OCI-LY1 (cell line): ENCODE data around the gene PLEKHF1.
A peak's percentile ranks its signal among the peaks of the same experiment; 100 is the strongest.

Source experiments
- H2AFZ ChIP-seq: fragments of 200-600 bp; sonication (generic), shearing (Covaris generic); 2 replicates; pipeline ENCODE4 v1.6.0; 2014; ENCODE audit warnings: antibody characterized with exemption, mild to moderate bottlenecking, low read length
- H3F3A ChIP-seq: fragments of 200-600 bp; sonication (generic), shearing (Covaris generic); 2 replicates; pipeline ENCODE4 v1.6.0; 2014; ENCODE audit warnings: mild to moderate bottlenecking, antibody characterized with exemption, low read length, moderate library complexity; ENCODE audit not compliant: insufficient read depth
- H3K27ac ChIP-seq: fragments of 200-600 bp; sonication (generic); 2 replicates; pipeline ENCODE4 v1.5.1; 2014; ENCODE audit warnings: low read length, mixed run types, mild to moderate bottlenecking, low read depth; ENCODE audit not compliant: poor library complexity, severe bottlenecking
- H3K27me3 ChIP-seq: fragments of 200-600 bp; sonication (generic); 2 replicates; pipeline ENCODE4 v1.6.0; 2014; ENCODE audit warnings: antibody characterized with exemption, mild to moderate bottlenecking, low read length, moderate library complexity; ENCODE audit not compliant: insufficient read depth
- H3K36me3 ChIP-seq: fragments of 200-600 bp; sonication (generic); 2 replicates; pipeline ENCODE4 v1.6.1; 2014; ENCODE audit warnings: mild to moderate bottlenecking, antibody characterized with exemption, low read length, moderate library complexity, mixed read lengths; ENCODE audit not compliant: insufficient read depth
- H3K4me1 ChIP-seq: fragments of 200-600 bp; sonication (generic); 2 replicates; pipeline ENCODE4 v1.5.1; 2014; ENCODE audit warnings: mild to moderate bottlenecking, low read length, moderate library complexity; ENCODE audit not compliant: insufficient read depth, severe bottlenecking
- H3K4me2 ChIP-seq: fragments of 200-600 bp; sonication (generic), shearing (Covaris generic); 2 replicates; pipeline ENCODE4 v1.6.1; 2014; ENCODE audit warnings: low read length
- H3K4me3 ChIP-seq: fragments of 200-600 bp; sonication (generic); 2 replicates; pipeline ENCODE4 v1.5.1; 2014; ENCODE audit warnings: low read length, low read depth, mild to moderate bottlenecking, mixed read lengths; ENCODE audit not compliant: poor library complexity, severe bottlenecking
- H3K79me2 ChIP-seq: fragments of 200-600 bp; shearing (Covaris generic); 2 replicates; pipeline ENCODE4 v1.6.1; 2016; ENCODE audit warnings: mixed run types, low read length, mixed read lengths; ENCODE audit not compliant: insufficient read depth
- H3K9ac ChIP-seq: fragments of 200-600 bp; sonication (generic), shearing (Covaris generic); 2 replicates; pipeline ENCODE4 v1.6.1; 2014; ENCODE audit warnings: mild to moderate bottlenecking, low read length, mixed read lengths
- H3K9me2 ChIP-seq: fragments of 200-600 bp; sonication (generic), shearing (Covaris generic); 2 replicates; pipeline ENCODE4 v1.6.1; 2014; ENCODE audit warnings: low read depth, mild to moderate bottlenecking, low read length, mixed read lengths
- H3K9me3 ChIP-seq: fragments of 200-600 bp; shearing (Covaris generic); 2 replicates; pipeline ENCODE4 v1.6.1; 2014; ENCODE audit warnings: low read length, mixed read lengths
- H4K20me1 ChIP-seq: fragments of 200-600 bp; sonication (generic), shearing (Covaris generic); 2 replicates; pipeline ENCODE4 v1.6.0; 2016; ENCODE audit warnings: mild to moderate bottlenecking, low read length; ENCODE audit not compliant: insufficient read depth
- EZH2 ChIP-seq: fragments of 200-600 bp; sonication (generic), shearing (Covaris generic); IDR thresholded peaks from 2 replicates; pipeline ENCODE4 v1.8.0; 2017; ENCODE audit warnings: borderline replicate concordance, mixed run types, mild to moderate bottlenecking, antibody characterized with exemption, low read length, moderate library complexity, mixed read lengths
- TF ChIP-seq, protein P1 (sequence below): fragments of 200-600 bp; sonication (generic), shearing (Covaris generic); IDR thresholded peaks from 2 replicates; pipeline ENCODE4 v1.5.1; 2017; ENCODE audit warnings: mild to moderate bottlenecking, antibody characterized with exemption, low read length, moderate library complexity, mixed read lengths

The PLEKHF1 gene

DNA sequence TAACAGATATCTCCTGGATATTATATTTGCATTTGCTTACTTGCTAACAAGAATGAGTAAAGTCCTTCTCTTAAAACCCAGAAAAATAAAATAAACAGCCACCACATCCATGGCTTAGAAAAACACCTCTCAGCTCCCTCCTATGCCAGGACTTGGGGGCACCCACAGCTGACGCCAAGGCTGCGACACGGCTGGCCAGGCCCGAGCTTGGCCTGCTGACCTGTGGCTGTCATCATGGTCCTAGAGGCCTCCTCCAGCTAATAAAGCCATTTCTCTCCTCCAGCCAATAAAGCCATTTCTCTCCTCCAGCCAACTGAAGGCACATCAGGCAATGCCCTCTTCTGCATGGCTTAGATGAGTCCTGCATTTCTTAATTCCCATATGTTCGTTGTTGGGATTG, 28.9 kb downstream of the PLEKHF1 start:
- Histone ChIP-seq H3K9ac (no peak overlapping the region), H3F3A (no peaks in the 10 kb centered on the region), H2AFZ (no peak overlapping the region), H3K4me3 (no peak overlapping the region), H3K27me3 (no peaks in the 10 kb centered on the region), H4K20me1 (no peaks in the 10 kb centered on the region), H3K4me2 (no peak overlapping the region), H3K27ac (no peak overlapping the region), H3K9me3 (no peaks in the 10 kb centered on the region), H3K36me3 (no peaks in the 10 kb centered on the region), H3K4me1 (peaks cover 5% of the 10 kb centered on the region), H3K79me2 (no peaks in the 10 kb centered on the region), H3K9me2 (no peaks in the 10 kb centered on the region)
- TF ChIP-seq, protein P1, sequence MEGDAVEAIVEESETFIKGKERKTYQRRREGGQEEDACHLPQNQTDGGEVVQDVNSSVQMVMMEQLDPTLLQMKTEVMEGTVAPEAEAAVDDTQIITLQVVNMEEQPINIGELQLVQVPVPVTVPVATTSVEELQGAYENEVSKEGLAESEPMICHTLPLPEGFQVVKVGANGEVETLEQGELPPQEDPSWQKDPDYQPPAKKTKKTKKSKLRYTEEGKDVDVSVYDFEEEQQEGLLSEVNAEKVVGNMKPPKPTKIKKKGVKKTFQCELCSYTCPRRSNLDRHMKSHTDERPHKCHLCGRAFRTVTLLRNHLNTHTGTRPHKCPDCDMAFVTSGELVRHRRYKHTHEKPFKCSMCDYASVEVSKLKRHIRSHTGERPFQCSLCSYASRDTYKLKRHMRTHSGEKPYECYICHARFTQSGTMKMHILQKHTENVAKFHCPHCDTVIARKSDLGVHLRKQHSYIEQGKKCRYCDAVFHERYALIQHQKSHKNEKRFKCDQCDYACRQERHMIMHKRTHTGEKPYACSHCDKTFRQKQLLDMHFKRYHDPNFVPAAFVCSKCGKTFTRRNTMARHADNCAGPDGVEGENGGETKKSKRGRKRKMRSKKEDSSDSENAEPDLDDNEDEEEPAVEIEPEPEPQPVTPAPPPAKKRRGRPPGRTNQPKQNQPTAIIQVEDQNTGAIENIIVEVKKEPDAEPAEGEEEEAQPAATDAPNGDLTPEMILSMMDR: no peak
- no peak for TF ChIP-seq EZH2

DNA sequence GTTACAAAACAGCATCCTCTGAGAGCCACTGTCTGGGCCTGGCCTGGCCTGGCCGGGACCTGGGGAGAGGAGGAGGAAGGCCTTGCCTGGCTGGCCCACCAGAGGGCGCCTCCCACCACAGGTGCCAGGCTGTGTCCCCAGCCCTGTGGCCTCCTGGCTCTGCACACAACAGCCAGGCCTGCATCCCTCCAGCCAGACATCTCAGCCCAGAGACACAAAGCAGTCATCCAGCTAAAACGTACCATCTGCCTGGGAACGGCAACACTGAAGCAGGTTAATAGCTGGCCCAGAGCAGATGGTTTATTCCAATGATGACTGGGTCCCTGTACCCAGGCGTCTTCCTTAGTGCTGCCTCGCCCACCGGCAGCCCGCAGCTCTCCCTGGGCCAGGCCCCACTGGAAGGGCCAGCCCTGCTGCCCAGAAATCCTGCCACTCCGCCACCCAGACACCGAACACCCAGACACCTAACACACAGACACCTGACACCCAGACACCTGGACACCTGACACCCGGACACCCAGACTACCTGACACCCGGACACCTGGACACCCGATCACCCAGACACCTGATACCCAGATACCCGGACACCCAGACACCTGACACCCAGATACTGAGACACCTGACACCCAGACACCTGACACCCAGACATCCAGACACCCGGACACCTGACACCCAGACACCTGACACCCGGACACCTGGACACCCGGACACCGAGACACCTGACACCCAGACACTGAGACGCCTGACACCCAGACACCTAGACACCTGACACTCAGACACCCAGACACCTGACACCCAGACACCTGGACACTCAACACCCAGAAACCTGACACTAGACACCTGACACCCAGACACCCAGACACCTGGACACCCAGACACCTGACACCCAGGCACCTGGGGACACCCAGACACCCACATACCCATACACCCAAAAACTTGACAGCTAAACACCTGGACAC, 29.7 kb downstream of the PLEKHF1 start:
- H3F3A ChIP-seq: no peaks in the 10 kb centered on the region
- no peak overlapping the region for H2AFZ ChIP-seq
- H3K9ac ChIP-seq: no peak overlapping the region

DNA sequence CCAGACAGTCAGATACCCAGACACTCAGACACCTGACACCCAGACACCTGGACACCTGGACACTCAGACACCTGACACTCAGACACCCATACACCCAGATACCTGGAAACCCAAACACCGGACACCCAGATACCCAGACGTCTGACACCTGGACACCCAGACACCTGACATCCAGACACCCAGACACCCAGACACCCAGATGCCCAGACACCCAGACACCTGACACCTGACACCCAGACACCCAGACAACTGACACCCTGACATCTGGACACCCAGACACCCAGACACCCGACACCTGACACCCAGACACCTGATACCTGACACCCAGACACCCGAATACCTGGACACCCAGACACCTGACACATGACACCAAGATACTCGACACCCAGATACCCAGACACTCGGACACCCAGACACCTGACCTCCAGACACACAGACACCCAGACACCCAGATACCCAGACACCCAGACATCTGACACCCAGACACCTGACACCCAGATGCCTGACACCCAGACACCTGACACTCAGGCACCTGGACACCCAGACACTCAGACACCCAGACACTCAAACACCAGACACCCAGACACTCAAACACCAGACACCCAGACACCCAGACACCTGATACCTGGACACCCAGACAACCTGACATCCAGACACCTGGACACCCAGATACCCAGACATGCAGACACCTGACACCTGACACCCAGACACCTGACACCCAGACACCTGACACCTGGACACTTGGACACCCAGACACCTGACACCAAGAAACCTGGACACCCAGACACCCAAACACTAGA, 30.7 kb downstream of the PLEKHF1 start:
- H3K36me3 ChIP-seq: no peaks in the 10 kb centered on the region
- no peaks in the 10 kb centered on the region for H3K9me3 ChIP-seq
- no peak overlapping the region for H2AFZ ChIP-seq
- H3K27ac ChIP-seq: no peak overlapping the region
- no peak overlapping the region for H3K9ac ChIP-seq
- H3F3A ChIP-seq: no peaks in the 10 kb centered on the region
- H3K4me3 ChIP-seq: no peak overlapping the region
- no peaks in the 10 kb centered on the region for H3K4me1 ChIP-seq
- H3K4me2 ChIP-seq: no peak overlapping the region
- H3K9me2 ChIP-seq: no peaks in the 10 kb centered on the region
- TF ChIP-seq EZH2: no peak
- TF ChIP-seq, protein P1: no peak
- H4K20me1 ChIP-seq: no peaks in the 10 kb centered on the region
- no peaks in the 10 kb centered on the region for H3K79me2 ChIP-seq
- H3K27me3 ChIP-seq: no peaks in the 10 kb centered on the region

More for the DNA sequence above, 29.7 kb downstream of the PLEKHF1 start:
- Histone ChIP-seq H3K27me3 (no peaks in the 10 kb centered on the region), H3K9me2 (no peaks in the 10 kb centered on the region), H3K9me3 (no peaks in the 10 kb centered on the region), H3K4me2 (no peak overlapping the region), H3K79me2 (no peaks in the 10 kb centered on the region), H3K4me1 (peaks cover 5% of the 10 kb centered on the region), H3K36me3 (no peaks in the 10 kb centered on the region), H3K27ac (no peak overlapping the region), H3K4me3 (no peak overlapping the region), H4K20me1 (no peaks in the 10 kb centered on the region)
- no peak for TF ChIP-seq EZH2
- TF ChIP-seq, protein P1: peak; percentile 89
